HL-60/S4 treated with phorbol 12-myristate 13-acetate at 8.2 ng/mL for 4 days and 3 days (cell line): Measurements from ENCODE around the gene NUS1.
"Not testable (repeated sequence)": the region's sequence is repeated elsewhere in the genome, so short reads cannot be mapped to it uniquely, and the experiment has no call there.

Source experiments
- in situ Hi-C: fragments of 300-500 bp; cut with MboI; formaldehyde crosslinking; loops from 2 replicates; pipeline ENCODE4 v1.15.0; 2022; ENCODE audit warnings: low sequenced_read_pairs

The NUS1 gene

GRCh38 chr6:117674991-117675657, at the start of gene NUS1:
TSS of gene NUS1 (plus strand) at chr6:117675469. CDS start at chr6:117675671, 202 bp downstream.
- in situ Hi-C loops, result no loop called here

- in situ Hi-C loops, result no loop called here
These were observed 47.7 kb upstream of the NUS1 start for GRCh38 chr6:117627533-117627932.

- in situ Hi-C loops, result no loop called here
These were observed 46.1 kb upstream of the NUS1 start for GRCh38 chr6:117629119-117629660.

GRCh38 chr6:117637770-117638169, 37.5 kb upstream of the NUS1 start:
- in situ Hi-C loops, result no loop called here

- in situ Hi-C loops, result no loop called here
These were observed 32.3 kb upstream of the NUS1 start for GRCh38 chr6:117642976-117643375.

GRCh38 chr6:117651984-117652383, 23.3 kb upstream of the NUS1 start:
- in situ Hi-C loops, result not testable (repeated sequence)

- in situ Hi-C loops, result no loop called here
These were observed 21.3 kb upstream of the NUS1 start for GRCh38 chr6:117653949-117654348.

GRCh38 chr6:117655380-117655779, 19.9 kb upstream of the NUS1 start:
- in situ Hi-C loops, result no loop called here

GRCh38 chr6:117666881-117667280, 8.4 kb upstream of the NUS1 start:
- in situ Hi-C loops, result no loop called here

GRCh38 chr6:117668736-117669135, 6.5 kb upstream of the NUS1 start:
- in situ Hi-C loops, result no loop called here

- in situ Hi-C loops, result no loop called here
These were observed 766 bp upstream of the NUS1 start for GRCh38 chr6:117674503-117674902.

- in situ Hi-C loops, result not testable (repeated sequence)
These were observed 511 bp downstream of the NUS1 start for GRCh38 chr6:117675658-117676301.

- in situ Hi-C loops, result no loop called here
These were observed 1.4 kb downstream of the NUS1 start for GRCh38 chr6:117676577-117677218.

GRCh38 chr6:117677553-117678141, 2.4 kb downstream of the NUS1 start:
- in situ Hi-C loops, result no loop called here

- in situ Hi-C loops, result no loop called here
These were observed 6.0 kb downstream of the NUS1 start for GRCh38 chr6:117681162-117681741.

- in situ Hi-C loops, result no loop called here
These were observed 9.5 kb downstream of the NUS1 start for GRCh38 chr6:117684749-117685148.

- in situ Hi-C loops, result no loop called here
These were observed 10.1 kb downstream of the NUS1 start for GRCh38 chr6:117685359-117685758.

GRCh38 chr6:117687021-117687648, 11.9 kb downstream of the NUS1 start:
- in situ Hi-C loops, result no loop called here

GRCh38 chr6:117689584-117689983, 14.3 kb downstream of the NUS1 start:
- in situ Hi-C loops, result not testable (repeated sequence)

GRCh38 chr6:117706504-117706903, 31.2 kb downstream of the NUS1 start:
- in situ Hi-C loops, result no loop called here
